ENCODE results near the gene SPCS2. TPM values are rescaled to one million over a fixed set of nuclear protein-coding genes. Genes with fewer than 3 reads are reported as not detected.

The SPCS2 gene
- total RNA-seq, 1 donor from 2014 or later = 186 TPM

- Mint-ChIP-seq H3K27me3 (ENCODE audit: low read depth) (no peaks in the 10 kb centered on the region), H3K36me3 (ENCODE audit: low read depth) (peaks cover 7% of the 10 kb centered on the region), H3K4me3 (no peak overlapping the region), H3K27ac (ENCODE audit: unreplicated experiment) (peak overlapping the region; percentile 91), H3K9me3 (peaks cover 2% of the 10 kb centered on the region), H3K4me1 (peaks cover 21% of the 10 kb centered on the region)
- DNase-seq (ENCODE audit: low read depth, low spot score) = no peak
- TF ChIP-seq, protein P1, sequence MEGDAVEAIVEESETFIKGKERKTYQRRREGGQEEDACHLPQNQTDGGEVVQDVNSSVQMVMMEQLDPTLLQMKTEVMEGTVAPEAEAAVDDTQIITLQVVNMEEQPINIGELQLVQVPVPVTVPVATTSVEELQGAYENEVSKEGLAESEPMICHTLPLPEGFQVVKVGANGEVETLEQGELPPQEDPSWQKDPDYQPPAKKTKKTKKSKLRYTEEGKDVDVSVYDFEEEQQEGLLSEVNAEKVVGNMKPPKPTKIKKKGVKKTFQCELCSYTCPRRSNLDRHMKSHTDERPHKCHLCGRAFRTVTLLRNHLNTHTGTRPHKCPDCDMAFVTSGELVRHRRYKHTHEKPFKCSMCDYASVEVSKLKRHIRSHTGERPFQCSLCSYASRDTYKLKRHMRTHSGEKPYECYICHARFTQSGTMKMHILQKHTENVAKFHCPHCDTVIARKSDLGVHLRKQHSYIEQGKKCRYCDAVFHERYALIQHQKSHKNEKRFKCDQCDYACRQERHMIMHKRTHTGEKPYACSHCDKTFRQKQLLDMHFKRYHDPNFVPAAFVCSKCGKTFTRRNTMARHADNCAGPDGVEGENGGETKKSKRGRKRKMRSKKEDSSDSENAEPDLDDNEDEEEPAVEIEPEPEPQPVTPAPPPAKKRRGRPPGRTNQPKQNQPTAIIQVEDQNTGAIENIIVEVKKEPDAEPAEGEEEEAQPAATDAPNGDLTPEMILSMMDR (conservative IDR thresholded peaks at IDR 0.05) = no peak
These were observed 75.0 kb downstream of the SPCS2 start for GRCh38 chr11:75024068-75024449.

- Mint-ChIP-seq H3K4me1 (peaks cover 21% of the 10 kb centered on the region), H3K36me3 (ENCODE audit: low read depth) (peaks cover 7% of the 10 kb centered on the region), H3K9me3 (peaks cover 2% of the 10 kb centered on the region), H3K27ac (ENCODE audit: unreplicated experiment) (peak overlapping the region; percentile 17), H3K27me3 (ENCODE audit: low read depth) (no peaks in the 10 kb centered on the region), H3K4me3 (no peak overlapping the region)
- TF ChIP-seq, protein P1 (conservative IDR thresholded peaks at IDR 0.05) = no peak
- DNase-seq (ENCODE audit: low read depth, low spot score) = no peak
These were observed 75.7 kb downstream of the SPCS2 start for GRCh38 chr11:75024764-75025211.

- Mint-ChIP-seq H3K9me3 (peaks cover under 1% of the 10 kb centered on the region), H3K36me3 (ENCODE audit: low read depth) (peaks cover 2% of the 10 kb centered on the region), H3K27me3 (ENCODE audit: low read depth) (no peaks in the 10 kb centered on the region), H3K27ac (ENCODE audit: unreplicated experiment) (no peak overlapping the region), H3K4me3 (no peak overlapping the region), H3K4me1 (peaks cover 21% of the 10 kb centered on the region)
- TF ChIP-seq, protein P1 (conservative IDR thresholded peaks at IDR 0.05) = no peak
- DNase-seq (ENCODE audit: low read depth, low spot score) = no peak
These were observed 76.5 kb downstream of the SPCS2 start for GRCh38 chr11:75025561-75025960.

GRCh38 chr11:75028321-75028720 is 79.3 kb downstream of the SPCS2 start:
- H3K9me3 Mint-ChIP-seq = no peaks in the 10 kb centered on the region
- H3K4me1 Mint-ChIP-seq = peaks cover 15% of the 10 kb centered on the region
- no peak overlapping the region for H3K27ac Mint-ChIP-seq (ENCODE audit: unreplicated experiment)
- no peaks in the 10 kb centered on the region for H3K36me3 Mint-ChIP-seq (ENCODE audit: low read depth)
- no peak overlapping the region for H3K4me3 Mint-ChIP-seq
- H3K27me3 Mint-ChIP-seq (ENCODE audit: low read depth) = no peaks in the 10 kb centered on the region
- no peak for DNase-seq (ENCODE audit: low read depth, low spot score)
- TF ChIP-seq, protein P1 (conservative IDR thresholded peaks at IDR 0.05) = no peak

Other genes starting within 250 kb of the SPCS2 start
- gene CHRDL2, start 217.8 kb upstream of the SPCS2 start, total RNA-seq = 0.35 and 0.55 TPM in 2 replicates
- gene RNF169, start 200.4 kb upstream of the SPCS2 start, total RNA-seq = 23.4 and 23.5 TPM in 2 replicates
- 5.6 and 8.3 TPM in 2 replicates for gene XRRA1, start 175 bp upstream of the SPCS2 start, total RNA-seq
- 11.3 and 12.7 TPM in 2 replicates for gene NEU3, start 39.7 kb downstream of the SPCS2 start, total RNA-seq
- gene OR2AT4, start 147.6 kb downstream of the SPCS2 start, total RNA-seq = not detected in 2 replicates
- gene SLCO2B1, start 201.8 kb downstream of the SPCS2 start, total RNA-seq = not detected in 2 replicates